ENCODE measurements around the gene LRRC39.

The LRRC39 gene

GRCh38 chr1:100109554-100110066, 68.4 kb downstream of the LRRC39 start:
- no peak overlapping the region for H3K4me3 ChIP-seq (ENCODE audit: severe bottlenecking)
- H3K27me3 ChIP-seq (ENCODE audit: insufficient read depth, poor library complexity, severe bottlenecking): no peaks in the 10 kb centered on the region
- no peak for ATAC-seq (ENCODE audit: low read depth)
- H3K4me1 ChIP-seq (ENCODE audit: insufficient read depth, poor library complexity, severe bottlenecking): no peaks in the 10 kb centered on the region
- DNase-seq (ENCODE audit: low spot score): no peak
- TF ChIP-seq, protein P1, sequence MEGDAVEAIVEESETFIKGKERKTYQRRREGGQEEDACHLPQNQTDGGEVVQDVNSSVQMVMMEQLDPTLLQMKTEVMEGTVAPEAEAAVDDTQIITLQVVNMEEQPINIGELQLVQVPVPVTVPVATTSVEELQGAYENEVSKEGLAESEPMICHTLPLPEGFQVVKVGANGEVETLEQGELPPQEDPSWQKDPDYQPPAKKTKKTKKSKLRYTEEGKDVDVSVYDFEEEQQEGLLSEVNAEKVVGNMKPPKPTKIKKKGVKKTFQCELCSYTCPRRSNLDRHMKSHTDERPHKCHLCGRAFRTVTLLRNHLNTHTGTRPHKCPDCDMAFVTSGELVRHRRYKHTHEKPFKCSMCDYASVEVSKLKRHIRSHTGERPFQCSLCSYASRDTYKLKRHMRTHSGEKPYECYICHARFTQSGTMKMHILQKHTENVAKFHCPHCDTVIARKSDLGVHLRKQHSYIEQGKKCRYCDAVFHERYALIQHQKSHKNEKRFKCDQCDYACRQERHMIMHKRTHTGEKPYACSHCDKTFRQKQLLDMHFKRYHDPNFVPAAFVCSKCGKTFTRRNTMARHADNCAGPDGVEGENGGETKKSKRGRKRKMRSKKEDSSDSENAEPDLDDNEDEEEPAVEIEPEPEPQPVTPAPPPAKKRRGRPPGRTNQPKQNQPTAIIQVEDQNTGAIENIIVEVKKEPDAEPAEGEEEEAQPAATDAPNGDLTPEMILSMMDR (IDR thresholded peaks at IDR 0.05; ENCODE audit: poor library complexity, severe bottlenecking): no peak
- no peak overlapping the region for H3K27ac ChIP-seq (ENCODE audit: poor library complexity, severe bottlenecking)
- H3K9me3 ChIP-seq (ENCODE audit: severe bottlenecking): no peaks in the 10 kb centered on the region
- peaks cover 74% of the 10 kb centered on the region for H3K36me3 ChIP-seq (ENCODE audit: low read depth)

DNA sequence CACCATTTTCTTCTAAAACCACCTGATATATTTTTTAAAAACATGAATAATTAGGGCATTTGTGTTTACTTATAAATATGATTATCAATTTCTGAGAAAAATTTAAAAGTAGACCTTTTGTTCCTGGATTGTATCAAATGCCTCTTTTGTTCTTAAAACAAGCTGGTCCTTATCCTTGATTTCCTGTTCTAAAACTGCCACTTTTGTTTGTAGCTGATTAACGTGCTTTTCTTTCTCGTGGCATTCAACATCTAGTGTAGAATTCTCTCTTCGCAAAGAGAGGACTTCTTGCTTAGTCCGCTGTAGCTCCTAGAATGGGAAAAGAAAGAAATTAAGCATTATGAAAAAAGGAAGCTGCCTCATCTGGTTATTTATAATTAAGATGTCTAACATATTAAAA, 70.4 kb downstream of the LRRC39 start:
- DNase-seq (ENCODE audit: low spot score) (no peak), ATAC-seq (ENCODE audit: low read depth) (no peak)
- peaks cover 88% of the 10 kb centered on the region for H3K36me3 ChIP-seq (ENCODE audit: low read depth)
- no peak overlapping the region for H3K27ac ChIP-seq (ENCODE audit: poor library complexity, severe bottlenecking)
- H3K4me1 ChIP-seq (ENCODE audit: insufficient read depth, poor library complexity, severe bottlenecking): no peaks in the 10 kb centered on the region
- no peak overlapping the region for H3K4me3 ChIP-seq (ENCODE audit: severe bottlenecking)
- H3K27me3 ChIP-seq (ENCODE audit: insufficient read depth, poor library complexity, severe bottlenecking): no peaks in the 10 kb centered on the region
- H3K9me3 ChIP-seq (ENCODE audit: severe bottlenecking): no peaks in the 10 kb centered on the region
- TF ChIP-seq, protein P1 (IDR thresholded peaks at IDR 0.05; ENCODE audit: poor library complexity, severe bottlenecking): no peak

- no peak overlapping the region for H3K4me3 ChIP-seq (ENCODE audit: severe bottlenecking)
- no peaks in the 10 kb centered on the region for H3K4me1 ChIP-seq (ENCODE audit: insufficient read depth, poor library complexity, severe bottlenecking)
- no peak for ATAC-seq (ENCODE audit: low read depth)
- TF ChIP-seq, protein P1 (IDR thresholded peaks at IDR 0.05; ENCODE audit: poor library complexity, severe bottlenecking): no peak
- H3K9me3 ChIP-seq (ENCODE audit: severe bottlenecking): no peaks in the 10 kb centered on the region
- peaks cover 79% of the 10 kb centered on the region for H3K36me3 ChIP-seq (ENCODE audit: low read depth)
- DNase-seq (ENCODE audit: low spot score): no peak
- no peak overlapping the region for H3K27ac ChIP-seq (ENCODE audit: poor library complexity, severe bottlenecking)
- no peaks in the 10 kb centered on the region for H3K27me3 ChIP-seq (ENCODE audit: insufficient read depth, poor library complexity, severe bottlenecking)
Measured at GRCh38 chr1:100101564-100101963, 76.5 kb downstream of the LRRC39 start.

DNA sequence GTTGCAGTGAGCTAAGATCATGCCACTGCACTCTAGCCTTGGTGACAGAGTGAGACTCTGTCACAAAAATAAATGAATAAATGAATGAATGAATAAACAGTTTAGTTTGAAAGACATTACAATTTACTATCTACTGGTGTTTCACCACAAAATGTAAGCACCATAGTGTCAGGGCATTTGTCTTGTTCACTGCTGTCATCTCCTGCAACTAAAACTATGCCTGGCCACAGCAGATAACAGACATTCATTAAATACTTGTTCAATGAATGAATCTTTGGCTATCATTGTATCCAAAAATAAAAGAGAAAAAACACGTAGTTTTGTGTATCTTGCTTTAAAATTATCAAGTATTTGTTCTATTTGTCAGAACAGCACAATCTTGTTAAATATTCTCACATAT, 77.9 kb downstream of the LRRC39 start:
- Histone ChIP-seq H3K9me3 (ENCODE audit: severe bottlenecking) (no peaks in the 10 kb centered on the region), H3K27me3 (ENCODE audit: insufficient read depth, poor library complexity, severe bottlenecking) (no peaks in the 10 kb centered on the region), H3K4me3 (ENCODE audit: severe bottlenecking) (no peak overlapping the region), H3K4me1 (ENCODE audit: insufficient read depth, poor library complexity, severe bottlenecking) (no peaks in the 10 kb centered on the region), H3K27ac (ENCODE audit: poor library complexity, severe bottlenecking) (no peak overlapping the region), H3K36me3 (ENCODE audit: low read depth) (peaks cover 76% of the 10 kb centered on the region)
- TF ChIP-seq, protein P1 (IDR thresholded peaks at IDR 0.05; ENCODE audit: poor library complexity, severe bottlenecking): no peak
- DNase-seq (ENCODE audit: low spot score) (no peak), ATAC-seq (ENCODE audit: low read depth) (no peak)

Data from RWPE2 (cell line).